Measurements from ENCODE around the gene ZFR2. TPM values are rescaled to one million over a fixed set of nuclear protein-coding genes. Genes with fewer than 3 reads are reported as not detected.

ZFR2 gene
- total and polyA plus RNA-seq, 2 of the 8 experiments (the other 6 are each of a cell fraction or from before 2014, with no cell fraction given): 14.5 to 28.4 TPM

- TF ChIP-seq KDM4A (IDR thresholded peaks at IDR 0.05; ENCODE audit: low read depth, low read length, severe bottlenecking) (peak; percentile 10), HDAC2 (IDR thresholded peaks at IDR 0.05; ENCODE audit: borderline replicate concordance in 1 of 2, low read depth in 2 of 2, low read length in 2 of 2) (peak in 1 of 2 experiments; percentile 87; a peak in 1 of 4 replicates), EGR1 (IDR thresholded peaks at IDR 0.05; ENCODE audit: borderline replicate concordance, low read depth, low read length) (peak; percentile 53; the same call in 1 of the 2 replicates), CREB1 (IDR thresholded peaks at IDR 0.05) (peak; percentile 88), FOSL1 (IDR thresholded peaks at IDR 0.05; ENCODE audit: insufficient read depth, low read depth, low read length) (peak; percentile 18; the same call in 1 of the 2 replicates), CBX5 (IDR thresholded peaks at IDR 0.05; ENCODE audit: low read depth, low read length) (no peak), TAF1 (IDR thresholded peaks at IDR 0.05; ENCODE audit: low read depth, low read length) (peak; percentile 80), SP4 (IDR thresholded peaks at IDR 0.05; ENCODE audit: low read length) (peak; percentile 93; the same call in 1 of the 2 replicates), MAX (IDR thresholded peaks at IDR 0.05) (peak; percentile 100), SP1 (IDR thresholded peaks at IDR 0.05; ENCODE audit: low read depth, low read length) (peak; percentile 78; the same call in 1 of the 2 replicates), POLR2AphosphoS5 (IDR thresholded peaks at IDR 0.05; ENCODE audit: low read depth, low read length) (peak; percentile 36; the same call in 1 of the 2 replicates), ATF2 (IDR thresholded peaks at IDR 0.05; ENCODE audit: low read length) (no peak), YY1 (IDR thresholded peaks at IDR 0.05; ENCODE audit: low read depth, low read length) (peak; percentile 91), RBBP5 (IDR thresholded peaks at IDR 0.05; ENCODE audit: borderline replicate concordance, low read depth, low read length) (no peak), TEAD4 (IDR thresholded peaks at IDR 0.05; ENCODE audit: low read depth, low read length) (peak; percentile 60; the same call in 1 of the 2 replicates), KDM1A (IDR thresholded peaks at IDR 0.05; ENCODE audit: borderline replicate concordance, low read length) (peak; percentile 38; the same call in 1 of the 2 replicates)
Observed at GRCh38 chr19:3868770-3869456, at the start of gene ZFR2 (continued).

Data from H1 (cell line).